AG09309 (cell line): ENCODE data around the gene MUC4.
A peak's percentile ranks its signal among the peaks of the same experiment; 100 is the strongest.

Experiments used
- DNase-seq: peaks from one replicate; pipeline ENCODE4 v3.0.0-alpha.2; 2010; ENCODE audit warnings: low read depth
- H3K4me3 ChIP-seq: 2 replicates; pipeline ENCODE4 v1.5.1; 2011; ENCODE audit warnings: mild to moderate bottlenecking, low read depth, low read length, moderate library complexity; ENCODE audit not compliant: control insufficient read depth
- TF ChIP-seq, protein P1 (sequence below): IDR thresholded peaks from 2 replicates; pipeline ENCODE4 v1.5.1; 2011; ENCODE audit warnings: mild to moderate bottlenecking, low read depth, low read length, inconsistent platforms; ENCODE audit not compliant: insufficient read depth, control insufficient read depth; ENCODE audit errors: missing control alignments

Gene MUC4

DNA sequence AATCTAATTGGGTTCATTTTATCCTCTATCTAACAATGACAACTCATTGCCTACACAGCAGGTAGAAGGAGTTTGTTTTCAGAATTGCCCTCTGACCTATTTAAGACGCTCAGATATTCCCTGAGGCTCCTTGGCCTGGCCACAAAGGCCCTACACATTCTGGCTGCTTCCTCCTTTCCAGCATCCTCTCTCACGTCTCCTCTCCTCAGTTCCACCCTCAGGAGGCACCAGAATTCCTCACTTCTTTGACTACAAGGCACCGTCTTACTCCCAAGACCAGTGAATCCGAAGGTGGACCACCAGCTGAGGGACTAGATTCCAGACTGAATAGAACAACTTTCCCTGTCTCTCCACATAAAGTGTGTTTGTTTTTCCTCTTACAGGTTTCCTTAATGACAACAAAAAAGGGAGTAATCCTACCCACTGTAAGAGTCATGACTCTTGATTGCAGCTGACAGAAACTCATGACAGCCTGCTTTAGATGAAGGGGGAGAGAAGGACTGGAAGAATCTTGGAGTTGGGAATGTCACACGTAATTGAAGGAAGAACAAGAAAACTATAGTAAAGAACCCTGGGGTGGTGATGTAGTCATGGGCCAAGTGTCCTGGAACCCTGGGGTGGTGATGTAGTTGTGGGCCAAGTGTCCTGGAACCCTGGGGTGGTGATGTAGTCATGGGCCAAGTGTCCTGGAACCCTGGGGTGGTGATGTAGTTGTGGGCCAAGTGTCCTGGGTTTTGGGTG is 112.9 kb downstream of the MUC4 start:
- H3K4me3 ChIP-seq = no peak overlapping the region
- TF ChIP-seq, protein P1, sequence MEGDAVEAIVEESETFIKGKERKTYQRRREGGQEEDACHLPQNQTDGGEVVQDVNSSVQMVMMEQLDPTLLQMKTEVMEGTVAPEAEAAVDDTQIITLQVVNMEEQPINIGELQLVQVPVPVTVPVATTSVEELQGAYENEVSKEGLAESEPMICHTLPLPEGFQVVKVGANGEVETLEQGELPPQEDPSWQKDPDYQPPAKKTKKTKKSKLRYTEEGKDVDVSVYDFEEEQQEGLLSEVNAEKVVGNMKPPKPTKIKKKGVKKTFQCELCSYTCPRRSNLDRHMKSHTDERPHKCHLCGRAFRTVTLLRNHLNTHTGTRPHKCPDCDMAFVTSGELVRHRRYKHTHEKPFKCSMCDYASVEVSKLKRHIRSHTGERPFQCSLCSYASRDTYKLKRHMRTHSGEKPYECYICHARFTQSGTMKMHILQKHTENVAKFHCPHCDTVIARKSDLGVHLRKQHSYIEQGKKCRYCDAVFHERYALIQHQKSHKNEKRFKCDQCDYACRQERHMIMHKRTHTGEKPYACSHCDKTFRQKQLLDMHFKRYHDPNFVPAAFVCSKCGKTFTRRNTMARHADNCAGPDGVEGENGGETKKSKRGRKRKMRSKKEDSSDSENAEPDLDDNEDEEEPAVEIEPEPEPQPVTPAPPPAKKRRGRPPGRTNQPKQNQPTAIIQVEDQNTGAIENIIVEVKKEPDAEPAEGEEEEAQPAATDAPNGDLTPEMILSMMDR = no peak

GRCh38 chr3:195698325-195698646 is 113.4 kb downstream of the MUC4 start:
- no peak overlapping the region for H3K4me3 ChIP-seq
- TF ChIP-seq, protein P1 = no peak
- DNase-seq = no peak

More for the DNA sequence above, 112.9 kb downstream of the MUC4 start:
- no peak for DNase-seq

- TF ChIP-seq, protein P1 = no peak
- H3K4me3 ChIP-seq = no peak overlapping the region
- peak; percentile 63 for DNase-seq
Observed at GRCh38 chr3:195697582-195698324, 114.0 kb downstream of the MUC4 start.
